IPS-18a (cell line): ENCODE results near the gene HDAC4.

Experiments used
- H3K27ac ChIP-seq: one replicate; pipeline ENCODE4 v1.5.1; 2013; ENCODE audit warnings: low read length
- H3K27me3 ChIP-seq: one replicate; pipeline ENCODE4 v1.6.1; 2013; ENCODE audit warnings: mild to moderate bottlenecking, low read length; ENCODE audit not compliant: control insufficient read depth, insufficient read depth
- H3K36me3 ChIP-seq: one replicate; pipeline ENCODE4 v1.6.1; 2013; ENCODE audit warnings: low read depth, low read length; ENCODE audit not compliant: control insufficient read depth
- H3K4me1 ChIP-seq: one replicate; pipeline ENCODE4 v1.6.1; 2013; ENCODE audit warnings: low read depth, low read length; ENCODE audit not compliant: control insufficient read depth
- H3K4me3 ChIP-seq: one replicate; pipeline ENCODE4 v1.5.1; 2013; ENCODE audit warnings: low read length
- H3K9ac ChIP-seq: one replicate; pipeline ENCODE4 v1.6.1; 2013; ENCODE audit warnings: mild to moderate bottlenecking, low read length, moderate library complexity
- H3K9me3 ChIP-seq: one replicate; pipeline ENCODE4 v1.6.1; 2013; ENCODE audit warnings: low read depth, low read length; ENCODE audit not compliant: control insufficient read depth

Gene HDAC4

DNA sequence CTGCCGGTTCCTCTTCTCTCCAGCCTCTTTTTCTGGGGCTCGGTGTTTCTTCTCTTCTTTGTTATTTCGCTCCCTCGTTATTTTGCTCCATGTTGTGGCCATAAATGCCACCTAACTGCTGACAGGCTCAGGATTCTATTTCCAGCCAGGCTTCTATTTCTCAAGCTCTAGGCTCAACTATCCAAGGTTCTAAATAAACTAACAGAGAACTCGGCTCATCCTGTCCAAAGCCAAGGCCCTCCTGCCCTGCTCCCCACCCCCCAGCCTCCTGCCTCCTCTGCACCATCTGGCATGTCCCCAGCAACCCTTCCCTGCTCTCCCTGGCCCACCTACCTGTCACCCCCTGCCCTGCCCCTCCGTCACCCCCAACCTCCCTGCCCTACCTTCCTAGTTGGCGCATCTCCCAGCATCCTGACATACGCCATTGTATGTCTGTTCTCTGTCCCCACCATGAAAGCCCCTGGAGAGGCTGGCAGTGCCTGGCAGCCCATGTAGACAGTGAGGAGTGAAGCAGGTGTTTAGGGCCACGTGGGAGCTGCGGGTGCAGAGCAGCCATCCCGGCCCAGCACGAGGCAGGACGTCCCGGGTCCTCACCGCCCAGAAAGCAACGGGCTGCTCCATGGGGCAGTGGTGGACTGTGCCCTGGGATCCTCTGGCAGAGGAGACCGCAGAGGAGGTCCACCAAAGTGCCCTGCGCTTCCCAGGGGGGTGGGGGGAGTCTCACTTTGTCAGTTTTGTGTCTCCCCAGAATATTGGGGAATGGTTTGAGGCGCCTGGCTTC, 366.1 kb downstream of the HDAC4 start:
- H3K4me3 ChIP-seq = no peak overlapping the region
- no peaks in the 10 kb centered on the region for H3K27me3 ChIP-seq
- no peaks in the 10 kb centered on the region for H3K9me3 ChIP-seq
- no peak overlapping the region for H3K27ac ChIP-seq
- no peak overlapping the region for H3K9ac ChIP-seq
- no peaks in the 10 kb centered on the region for H3K36me3 ChIP-seq
- H3K4me1 ChIP-seq = no peaks in the 10 kb centered on the region

- Histone ChIP-seq H3K36me3 (no peaks in the 10 kb centered on the region), H3K9me3 (no peaks in the 10 kb centered on the region), H3K4me1 (no peaks in the 10 kb centered on the region), H3K9ac (no peak overlapping the region), H3K4me3 (no peak overlapping the region), H3K27me3 (no peaks in the 10 kb centered on the region), H3K27ac (no peak overlapping the region)
Measured at GRCh38 chr2:239033801-239034560, 366.8 kb downstream of the HDAC4 start.

DNA sequence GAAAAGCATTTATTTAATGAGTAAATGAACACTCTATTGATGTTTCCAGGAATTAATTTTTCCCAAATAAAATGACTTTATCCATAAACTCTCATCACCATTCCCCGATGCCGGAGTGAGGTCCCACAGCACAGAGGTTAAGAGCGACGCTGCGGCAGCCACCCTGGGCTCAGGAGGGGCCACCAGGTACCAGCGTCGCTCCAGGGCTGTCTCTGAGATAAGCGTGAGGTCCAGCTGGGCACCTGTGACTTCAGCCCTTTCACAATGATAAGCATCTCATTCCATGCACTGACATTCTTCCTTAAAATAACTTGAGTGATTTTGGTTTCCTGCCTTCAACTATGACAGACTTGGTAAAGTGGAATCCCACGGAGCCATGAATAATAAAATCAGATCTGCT, 370.9 kb downstream of the HDAC4 start:
- Histone ChIP-seq H3K36me3 (no peaks in the 10 kb centered on the region), H3K9ac (no peak overlapping the region), H3K4me3 (no peak overlapping the region), H3K4me1 (no peaks in the 10 kb centered on the region), H3K27ac (no peak overlapping the region), H3K27me3 (no peaks in the 10 kb centered on the region), H3K9me3 (no peaks in the 10 kb centered on the region)

- H3K4me1 ChIP-seq = no peaks in the 10 kb centered on the region
- no peak overlapping the region for H3K9ac ChIP-seq
- no peaks in the 10 kb centered on the region for H3K9me3 ChIP-seq
- H3K36me3 ChIP-seq = no peaks in the 10 kb centered on the region
- H3K27me3 ChIP-seq = no peaks in the 10 kb centered on the region
- no peak overlapping the region for H3K27ac ChIP-seq
- H3K4me3 ChIP-seq = no peak overlapping the region
Measured at GRCh38 chr2:239028253-239028619, 372.6 kb downstream of the HDAC4 start.

DNA sequence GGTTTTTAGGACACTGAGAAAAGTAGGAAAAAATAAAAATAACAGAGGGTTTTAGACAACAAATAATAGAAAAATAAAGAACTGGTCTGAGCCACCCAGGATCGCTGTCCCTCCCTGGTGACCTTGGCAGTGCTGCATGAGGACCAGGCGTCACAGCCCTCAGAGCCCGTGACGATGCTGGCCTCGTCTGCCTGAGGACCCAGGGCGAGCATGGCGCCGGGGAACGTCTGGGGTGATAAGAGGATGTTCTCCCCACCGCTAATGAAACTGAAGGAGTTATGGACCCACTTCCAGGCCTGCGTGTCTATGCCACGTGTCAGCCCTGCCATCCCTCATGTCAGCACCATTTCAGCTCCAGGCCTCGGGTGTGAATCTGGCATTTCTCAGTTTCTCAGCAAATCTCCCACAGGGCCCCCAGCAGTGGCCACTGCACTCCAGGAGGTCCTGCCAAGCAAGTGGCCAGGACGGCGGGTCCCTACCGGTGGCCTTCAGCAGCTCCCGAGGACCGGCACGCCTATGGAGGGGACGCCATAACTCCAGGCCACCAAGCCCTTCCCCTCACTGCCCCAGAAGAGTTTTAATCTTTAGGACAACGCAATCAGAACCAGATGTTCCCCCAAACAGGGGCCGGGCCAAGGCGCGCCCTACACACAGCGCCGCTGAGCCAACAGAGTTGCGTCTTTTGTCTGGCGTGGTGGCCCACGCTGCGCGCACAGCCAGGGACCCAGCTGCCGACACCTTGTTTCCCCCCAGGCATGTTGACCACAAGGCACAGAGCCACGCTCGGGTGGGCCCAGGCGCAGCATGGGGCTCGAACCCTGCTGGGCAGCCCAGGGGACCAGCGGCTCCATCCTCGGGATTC, 373.2 kb downstream of the HDAC4 start:
- H3K9ac ChIP-seq = no peak overlapping the region
- H3K9me3 ChIP-seq = no peaks in the 10 kb centered on the region
- H3K27ac ChIP-seq = no peak overlapping the region
- no peaks in the 10 kb centered on the region for H3K36me3 ChIP-seq
- no peaks in the 10 kb centered on the region for H3K4me1 ChIP-seq
- H3K4me3 ChIP-seq = no peak overlapping the region
- H3K27me3 ChIP-seq = no peaks in the 10 kb centered on the region

DNA sequence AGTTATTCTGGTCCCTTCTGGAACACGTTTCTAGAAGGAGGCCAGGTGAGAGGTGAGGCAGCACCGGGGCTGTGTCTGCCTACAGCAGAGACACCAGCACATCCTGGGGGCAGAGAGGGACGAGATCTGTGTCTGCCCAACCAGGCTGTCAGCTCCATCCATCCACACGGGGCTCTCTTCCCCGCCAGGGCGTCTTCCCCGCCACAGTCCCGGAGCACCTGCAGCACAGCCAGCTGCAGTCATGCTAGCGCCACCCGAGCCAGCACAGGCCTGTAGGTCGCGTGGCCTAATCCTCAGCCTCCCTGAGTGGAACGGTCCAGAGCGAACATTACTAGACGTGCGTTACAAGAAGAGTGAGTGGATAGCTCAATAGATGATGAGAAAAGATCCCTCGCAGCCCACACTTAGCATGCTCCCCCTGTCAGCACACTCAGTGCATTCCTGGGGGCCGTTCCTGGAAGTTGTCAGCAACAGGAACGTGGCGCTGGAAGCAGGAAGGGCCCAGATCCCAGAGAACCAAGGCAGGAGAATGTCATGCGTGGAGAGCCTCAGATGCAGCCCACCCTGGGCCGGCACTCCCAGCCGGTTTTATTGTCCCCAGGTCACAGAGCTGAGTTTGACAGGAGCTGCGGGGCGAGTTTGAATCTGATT, 374.0 kb downstream of the HDAC4 start:
- Histone ChIP-seq H3K27me3 (no peaks in the 10 kb centered on the region), H3K27ac (no peak overlapping the region), H3K4me3 (no peak overlapping the region), H3K4me1 (no peaks in the 10 kb centered on the region), H3K9me3 (no peaks in the 10 kb centered on the region), H3K9ac (no peak overlapping the region), H3K36me3 (no peaks in the 10 kb centered on the region)

DNA sequence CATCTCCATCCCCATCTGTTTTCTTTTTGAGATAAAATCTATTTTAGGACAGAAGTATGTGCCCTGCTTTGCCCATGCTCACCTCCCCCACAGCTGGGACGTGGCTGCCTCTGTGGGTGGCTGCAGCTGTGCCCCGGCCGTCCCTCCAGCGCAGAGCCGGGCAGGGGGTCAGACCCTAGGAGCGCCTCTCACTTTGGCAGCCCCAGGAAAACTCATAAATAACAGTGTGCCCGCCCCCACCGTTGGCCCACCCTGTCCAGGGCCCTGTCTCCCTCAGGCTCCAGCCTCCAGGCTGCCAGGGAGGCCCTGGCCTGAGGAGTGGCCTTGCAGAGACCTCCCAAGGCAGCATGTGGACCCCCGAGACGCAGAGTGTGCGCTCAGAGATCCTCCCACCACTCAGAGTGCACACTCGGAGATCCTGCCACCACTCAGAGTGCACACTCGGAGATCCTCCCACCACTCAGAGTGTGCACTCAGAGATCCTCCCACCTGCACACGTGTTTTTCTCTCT, 374.8 kb downstream of the HDAC4 start:
- Histone ChIP-seq H3K27me3 (no peaks in the 10 kb centered on the region), H3K9me3 (no peaks in the 10 kb centered on the region), H3K27ac (no peak overlapping the region), H3K36me3 (no peaks in the 10 kb centered on the region), H3K4me1 (no peaks in the 10 kb centered on the region), H3K4me3 (no peak overlapping the region), H3K9ac (no peak overlapping the region)

DNA sequence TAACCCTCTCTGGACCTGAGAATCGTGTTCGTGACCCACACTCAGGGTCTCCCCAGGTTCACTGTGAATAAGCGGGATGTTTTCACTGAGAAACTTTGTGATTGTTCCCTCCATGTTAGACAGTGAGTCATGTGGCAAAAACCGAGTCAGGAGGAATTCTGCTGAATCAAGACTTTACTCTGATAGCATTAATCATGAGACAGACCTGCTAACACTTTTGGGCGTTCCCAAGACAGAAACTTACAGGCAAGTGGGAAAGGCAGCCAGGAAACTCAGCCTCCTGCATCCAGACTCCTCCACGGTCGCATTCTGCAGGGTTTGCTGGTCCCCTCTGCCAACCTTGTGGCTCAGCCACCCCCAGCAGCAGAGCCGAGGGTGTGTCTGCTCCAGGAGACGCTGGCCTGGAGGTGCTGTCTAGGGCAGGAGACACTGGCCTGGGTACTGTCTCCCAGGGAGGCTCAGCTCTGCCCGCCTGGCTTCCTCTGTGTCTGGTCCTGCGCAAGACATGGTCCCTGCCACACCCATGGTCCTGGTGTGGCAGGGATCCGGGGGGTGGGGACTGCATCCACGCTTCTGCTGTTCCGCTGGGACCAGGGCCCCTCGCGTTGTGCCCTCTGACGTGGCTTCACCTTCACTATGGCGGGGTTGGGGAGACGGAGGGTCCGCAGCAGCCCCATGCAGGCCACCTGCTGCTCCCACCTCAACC, 375.6 kb downstream of the HDAC4 start:
- no peak overlapping the region for H3K9ac ChIP-seq
- H3K27ac ChIP-seq = no peak overlapping the region
- H3K4me3 ChIP-seq = no peak overlapping the region
- H3K27me3 ChIP-seq = no peaks in the 10 kb centered on the region
- H3K9me3 ChIP-seq = no peaks in the 10 kb centered on the region
- H3K36me3 ChIP-seq = no peaks in the 10 kb centered on the region
- no peaks in the 10 kb centered on the region for H3K4me1 ChIP-seq

GRCh38 chr2:239024226-239024625, 376.6 kb downstream of the HDAC4 start:
- Histone ChIP-seq H3K9me3 (no peaks in the 10 kb centered on the region), H3K4me1 (no peaks in the 10 kb centered on the region), H3K27me3 (no peaks in the 10 kb centered on the region), H3K4me3 (no peak overlapping the region), H3K27ac (no peak overlapping the region), H3K36me3 (no peaks in the 10 kb centered on the region), H3K9ac (no peak overlapping the region)

GRCh38 chr2:239022437-239023260, 378.2 kb downstream of the HDAC4 start:
- no peak overlapping the region for H3K4me3 ChIP-seq
- H3K36me3 ChIP-seq = no peaks in the 10 kb centered on the region
- H3K9me3 ChIP-seq = no peaks in the 10 kb centered on the region
- no peak overlapping the region for H3K9ac ChIP-seq
- H3K27ac ChIP-seq = no peak overlapping the region
- H3K4me1 ChIP-seq = no peaks in the 10 kb centered on the region
- no peaks in the 10 kb centered on the region for H3K27me3 ChIP-seq
